HUES6 (cell line): ENCODE measurements around the gene CAMSAP3.

Source experiments
- H3K27ac ChIP-seq: 2 replicates; pipeline ENCODE4 v1.7.0; 2013; ENCODE audit warnings: low read depth, mild to moderate bottlenecking, low read length, inconsistent platforms
- H3K27me3 ChIP-seq: 2 replicates; pipeline ENCODE4 v1.6.1; 2013; ENCODE audit warnings: low read length; ENCODE audit not compliant: control insufficient read depth, insufficient read depth
- H3K36me3 ChIP-seq: 2 replicates; pipeline ENCODE4 v1.6.1; 2013; ENCODE audit warnings: low read length; ENCODE audit not compliant: control insufficient read depth, insufficient read depth
- H3K4me1 ChIP-seq: 2 replicates; pipeline ENCODE4 v1.6.1; 2013; ENCODE audit warnings: low read length; ENCODE audit not compliant: control insufficient read depth, insufficient read depth
- H3K4me3 ChIP-seq: 2 replicates; pipeline ENCODE4 v1.5.1; 2013; ENCODE audit warnings: low read depth, low read length
- H3K9ac ChIP-seq: one replicate; pipeline ENCODE4 v1.6.1; 2013; ENCODE audit warnings: mild to moderate bottlenecking, low read length
- H3K9me3 ChIP-seq: 2 replicates; pipeline ENCODE4 v1.6.1; 2013; ENCODE audit warnings: low read depth, low read length; ENCODE audit not compliant: control insufficient read depth, insufficient read depth

The CAMSAP3 gene

DNA sequence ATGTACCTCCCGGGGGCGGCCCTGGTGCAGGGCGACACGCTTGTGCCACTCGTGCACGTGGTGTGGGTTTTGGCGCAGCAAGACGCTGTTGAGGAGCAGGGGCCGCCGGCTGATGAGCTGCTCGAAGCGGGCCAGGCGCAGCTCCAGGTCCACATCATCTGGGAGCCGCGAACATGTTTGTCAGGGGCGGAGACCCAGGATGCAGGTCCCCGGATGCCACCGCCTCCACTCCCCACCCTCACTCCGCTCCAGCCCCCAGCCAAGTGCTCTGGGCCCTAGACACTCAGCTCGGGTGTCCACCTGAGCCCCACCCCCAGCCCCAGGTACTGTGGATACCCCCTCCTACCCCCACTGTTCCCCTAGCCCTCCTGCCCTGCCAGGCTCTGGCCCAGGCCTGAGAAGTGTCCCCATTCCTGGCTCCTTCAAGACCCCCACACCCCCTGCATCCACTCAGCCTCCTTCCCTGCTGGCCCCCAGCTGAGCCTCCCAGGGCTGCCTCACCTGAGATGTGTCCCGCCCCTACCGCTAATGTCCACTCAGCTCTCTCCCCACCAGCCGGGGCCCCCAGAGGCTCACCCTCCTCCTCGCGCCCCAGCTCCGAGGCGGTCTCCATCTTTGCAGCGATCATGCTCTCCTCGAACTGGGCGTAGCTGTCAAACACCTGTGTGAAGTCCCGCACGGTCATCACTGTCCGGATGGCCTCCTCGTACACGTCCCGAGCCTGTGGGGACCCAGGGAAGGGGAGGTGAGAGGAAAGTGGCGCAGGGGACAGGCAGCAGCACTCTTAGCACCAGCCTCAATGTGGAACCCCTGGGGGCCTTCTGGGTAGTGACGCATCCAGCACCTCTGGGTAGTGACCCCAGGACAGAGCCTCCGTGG, 28.3 kb downstream of the CAMSAP3 start:
- no peak overlapping the region for H3K27ac ChIP-seq
- H3K9ac ChIP-seq = no peak overlapping the region
- H3K9me3 ChIP-seq = no peaks in the 10 kb centered on the region
- no peak overlapping the region for H3K4me3 ChIP-seq
- H3K4me1 ChIP-seq = no peaks in the 10 kb centered on the region
- H3K36me3 ChIP-seq = peaks cover 74% of the 10 kb centered on the region
- no peaks in the 10 kb centered on the region for H3K27me3 ChIP-seq

DNA sequence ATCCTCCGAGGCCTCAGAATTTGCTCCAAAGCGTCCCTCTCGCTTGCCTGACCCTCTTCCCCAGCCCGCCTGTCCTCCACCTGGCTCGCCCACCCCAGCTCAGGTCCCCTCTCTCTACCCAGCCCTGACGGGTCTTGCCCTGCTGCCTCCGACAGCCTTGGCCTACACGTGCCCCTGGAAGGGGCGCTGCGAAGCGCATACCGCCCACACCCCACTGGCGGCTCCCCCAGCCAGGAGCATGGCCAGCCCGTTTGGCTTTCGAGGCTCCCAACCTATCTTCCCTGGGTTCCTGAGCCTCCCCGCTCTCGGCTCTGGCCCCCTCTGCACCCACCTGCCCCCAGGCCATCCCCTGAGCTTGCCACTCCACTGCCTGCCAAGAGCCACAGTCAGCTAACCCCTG, 29.1 kb downstream of the CAMSAP3 start:
- no peak overlapping the region for H3K9ac ChIP-seq
- no peaks in the 10 kb centered on the region for H3K9me3 ChIP-seq
- H3K27ac ChIP-seq = no peak overlapping the region
- H3K36me3 ChIP-seq = peaks cover 67% of the 10 kb centered on the region
- H3K4me1 ChIP-seq = no peaks in the 10 kb centered on the region
- no peak overlapping the region for H3K4me3 ChIP-seq
- no peaks in the 10 kb centered on the region for H3K27me3 ChIP-seq

DNA sequence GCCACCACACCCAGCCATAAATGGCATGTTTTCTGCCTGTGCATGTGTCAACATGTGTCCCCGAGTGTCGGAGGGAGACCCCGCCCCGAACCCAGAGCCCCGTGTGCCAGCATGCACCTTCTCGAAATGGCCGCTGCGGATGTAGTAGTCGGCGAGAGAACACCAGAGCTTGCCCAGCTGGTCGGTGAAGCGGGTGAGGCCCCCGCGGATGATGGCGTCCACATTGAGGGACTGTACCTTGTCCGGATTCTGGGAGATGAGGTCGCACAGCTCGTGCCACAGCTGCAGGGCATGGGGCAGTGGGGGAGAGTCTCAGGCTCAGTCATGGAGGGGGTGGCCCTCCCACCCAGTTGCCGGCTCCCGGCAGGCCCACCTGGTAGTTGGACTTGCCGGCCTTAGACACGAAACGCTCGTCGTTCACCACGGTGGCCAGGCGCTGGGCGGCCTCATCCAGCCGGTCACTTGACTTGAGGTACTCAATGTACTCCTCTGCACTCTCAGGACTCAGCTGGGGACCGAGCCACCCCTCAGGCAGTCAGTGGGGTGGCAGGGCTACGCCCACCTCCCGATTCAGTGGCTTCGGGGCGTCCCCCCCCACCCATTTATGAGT, 30.2 kb downstream of the CAMSAP3 start:
- Histone ChIP-seq H3K4me3 (no peak overlapping the region), H3K36me3 (peaks cover 57% of the 10 kb centered on the region), H3K27me3 (no peaks in the 10 kb centered on the region), H3K4me1 (no peaks in the 10 kb centered on the region), H3K9ac (no peak overlapping the region), H3K9me3 (no peaks in the 10 kb centered on the region), H3K27ac (no peak overlapping the region)

DNA sequence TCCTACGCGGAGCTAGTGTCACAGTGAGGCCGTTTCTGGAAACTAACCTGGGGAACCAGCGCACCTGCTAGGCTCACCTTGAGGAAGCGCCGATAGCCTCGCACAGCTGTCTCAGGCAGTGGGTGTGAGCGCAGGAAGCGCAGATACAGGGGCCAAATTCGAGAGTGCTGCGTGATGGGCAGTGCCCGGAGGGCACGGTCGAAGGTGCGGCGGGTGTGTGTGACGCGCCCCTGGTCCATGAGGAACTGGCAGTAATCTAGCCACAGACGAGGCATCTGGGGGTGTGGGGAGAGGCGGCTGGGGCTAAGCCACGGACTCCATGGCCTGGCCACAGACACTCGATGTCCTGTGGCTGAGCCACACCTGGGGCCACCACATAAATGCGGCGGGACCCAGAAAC, 31.5 kb downstream of the CAMSAP3 start:
- H3K9ac ChIP-seq = no peak overlapping the region
- H3K4me3 ChIP-seq = no peak overlapping the region

DNA sequence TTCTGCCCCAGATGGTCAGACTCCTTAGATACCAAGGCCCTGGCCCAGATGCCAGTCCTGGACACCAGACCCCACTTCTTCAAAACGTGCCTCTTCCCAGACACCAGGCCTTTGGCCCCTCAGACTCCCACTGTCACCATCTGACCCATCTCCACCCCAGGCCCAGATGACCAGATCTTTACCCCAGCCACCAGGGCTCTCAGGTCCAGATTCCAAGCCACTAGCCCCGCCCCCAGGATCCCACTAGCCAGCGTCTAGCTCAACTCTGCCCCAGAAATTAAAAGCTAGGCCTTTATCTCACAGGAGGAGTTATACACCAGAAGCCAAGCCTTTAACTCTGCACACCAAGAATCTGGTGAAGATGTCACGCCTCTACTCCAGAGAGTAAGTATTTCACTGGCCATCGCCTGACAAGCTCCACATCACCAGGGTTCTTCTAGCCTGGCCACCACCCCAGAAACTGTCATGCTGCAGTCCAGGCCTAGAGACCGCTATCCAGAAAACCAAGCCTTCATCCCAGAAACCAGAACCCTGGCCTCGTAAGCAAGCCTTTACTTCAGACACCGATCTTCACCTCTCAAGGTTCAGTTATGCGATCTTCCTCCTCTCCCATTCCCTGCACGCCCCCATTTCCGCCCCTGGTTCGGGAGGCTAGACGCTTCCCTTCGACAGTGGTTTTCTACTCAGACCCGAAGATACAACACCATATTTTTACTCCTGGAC, 33.1 kb downstream of the CAMSAP3 start:
- Histone ChIP-seq H3K4me1 (no peaks in the 10 kb centered on the region), H3K9ac (peak overlapping the region; percentile 89), H3K36me3 (peaks cover 44% of the 10 kb centered on the region), H3K9me3 (no peaks in the 10 kb centered on the region), H3K27ac (no peak overlapping the region), H3K4me3 (peak overlapping the region; percentile 91), H3K27me3 (peaks cover 4% of the 10 kb centered on the region; the same call in 1 of the 2 replicates)

More for the DNA sequence above, 31.5 kb downstream of the CAMSAP3 start:
- peaks cover 50% of the 10 kb centered on the region for H3K36me3 ChIP-seq
- no peak overlapping the region for H3K27ac ChIP-seq
- no peaks in the 10 kb centered on the region for H3K9me3 ChIP-seq
- no peaks in the 10 kb centered on the region for H3K27me3 ChIP-seq
- H3K4me1 ChIP-seq = no peaks in the 10 kb centered on the region

DNA sequence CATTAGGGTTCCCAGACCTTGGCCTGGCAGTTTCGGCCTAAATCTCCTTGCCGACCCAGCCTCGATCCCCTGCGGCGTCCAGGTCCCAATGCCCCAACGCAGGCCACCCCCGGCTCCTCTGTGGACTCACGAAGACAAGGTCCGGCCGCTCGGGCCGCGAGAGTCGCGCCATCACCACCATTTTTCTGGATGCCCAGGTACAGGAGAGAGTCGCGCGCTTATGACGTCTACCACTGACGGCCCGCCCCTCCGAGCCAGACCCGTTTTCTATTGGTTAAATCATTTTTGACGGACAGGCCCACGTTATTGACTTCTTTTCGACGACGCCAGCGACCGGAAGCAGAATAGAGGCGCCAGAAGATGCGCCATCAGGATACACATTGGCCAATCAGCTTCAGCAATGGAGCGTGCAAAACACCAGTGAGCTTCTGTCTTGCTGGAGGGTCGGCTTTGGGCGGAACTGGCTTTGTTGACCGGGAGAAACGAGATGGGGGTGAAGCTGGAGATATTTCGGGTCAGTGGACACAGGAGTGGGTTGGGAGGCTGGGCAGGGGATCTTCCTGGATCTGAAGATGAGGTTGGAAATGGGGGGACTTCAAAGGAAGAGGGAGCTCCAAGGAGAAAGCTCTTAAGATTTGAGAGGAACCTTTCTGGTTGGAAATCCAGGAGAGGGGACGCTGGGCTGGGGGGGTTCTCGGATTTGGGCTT, 33.8 kb downstream of the CAMSAP3 start, which contains the start of the genes PET100 and XAB2:
TSS of gene PET100 (plus strand) at position 447 of the 708 bp plus-strand sequence. CDS start at position 488, 41 bp downstream.
TSS of gene XAB2 (minus strand) at position 199 of the 708 bp plus-strand sequence. CDS start at position 181, 18 bp downstream.
- Histone ChIP-seq H3K9ac (peak within 1 kb of the TSS; percentile 89), H3K27me3 (peaks cover 5% of the 10 kb centered on the region; the same call in 1 of the 2 replicates), H3K4me1 (no peaks in the 10 kb centered on the region), H3K4me3 (peak within 1 kb of the TSS; percentile 91), H3K27ac (peak within 1 kb of the TSS; percentile 53; the same call in 1 of the 2 replicates), H3K36me3 (peaks cover 40% of the 10 kb centered on the region), H3K9me3 (no peaks in the 10 kb centered on the region)

DNA sequence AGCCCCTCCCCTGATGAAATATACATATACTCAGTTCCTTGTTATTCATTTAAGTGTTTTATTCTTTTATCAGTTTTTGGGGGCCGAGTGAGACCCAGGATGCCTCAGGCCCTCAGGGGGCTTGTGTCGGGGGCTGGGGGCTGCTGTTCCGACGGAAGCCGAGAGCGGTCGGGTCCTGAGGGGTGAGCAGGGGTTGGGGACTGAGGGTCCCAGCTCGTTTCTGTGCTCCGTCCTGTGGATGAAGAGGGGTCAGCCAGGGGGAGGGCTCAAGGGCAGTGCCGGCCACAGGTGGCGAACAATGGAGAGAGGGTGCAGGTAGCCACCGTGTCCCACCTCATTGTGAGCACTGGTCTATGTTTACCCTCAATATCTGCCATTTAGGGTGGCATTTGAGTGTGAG, 35.9 kb downstream of the CAMSAP3 start:
- Histone ChIP-seq H3K27ac (no peak overlapping the region), H3K36me3 (peaks cover 20% of the 10 kb centered on the region), H3K27me3 (peaks cover 26% of the 10 kb centered on the region), H3K4me3 (no peak overlapping the region), H3K9me3 (no peaks in the 10 kb centered on the region), H3K9ac (no peak overlapping the region), H3K4me1 (peaks cover 4% of the 10 kb centered on the region)

DNA sequence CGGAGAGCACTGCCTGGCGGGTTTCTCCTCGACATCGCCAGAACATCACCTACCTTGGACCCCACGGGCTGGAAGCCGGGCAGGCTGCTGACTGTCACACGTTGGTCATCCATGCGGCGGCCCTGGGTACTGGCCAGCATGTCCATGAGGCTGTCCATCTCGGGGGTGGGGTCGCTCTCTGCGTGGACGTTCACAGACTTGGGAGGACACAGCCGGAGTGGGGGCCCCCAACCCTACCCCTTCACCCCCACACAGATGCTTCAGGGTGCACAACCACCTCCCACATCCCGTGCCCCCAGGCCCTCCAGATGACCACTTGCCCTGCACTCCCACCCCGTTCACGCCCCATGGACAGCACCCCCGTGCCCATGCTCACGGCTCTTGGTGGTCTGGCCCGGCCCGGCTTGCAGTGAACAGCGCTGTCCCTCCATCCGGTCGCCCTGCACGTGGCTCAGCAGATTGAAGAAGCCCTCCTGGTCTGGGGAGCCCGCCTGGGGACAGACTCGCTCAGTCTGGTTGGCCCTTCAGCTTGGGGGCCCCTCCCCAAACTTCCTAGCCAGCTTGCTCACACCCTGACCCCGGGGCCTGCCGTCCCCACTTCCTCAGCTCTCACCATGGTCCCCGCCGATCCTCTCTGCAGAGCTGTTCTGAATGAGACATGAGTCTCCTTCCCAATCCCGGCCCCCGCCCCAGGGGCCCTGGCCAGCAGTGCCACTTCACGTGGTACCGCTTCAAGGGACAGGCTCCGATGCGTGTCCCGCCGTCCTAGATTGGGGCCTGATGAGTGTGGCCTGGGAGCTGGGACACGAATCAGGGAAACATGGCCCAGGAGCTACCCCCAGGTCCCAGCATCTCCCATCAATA, 36.9 kb downstream of the CAMSAP3 start:
- no peaks in the 10 kb centered on the region for H3K9me3 ChIP-seq
- no peak overlapping the region for H3K9ac ChIP-seq
- no peak overlapping the region for H3K27ac ChIP-seq
- peaks cover 5% of the 10 kb centered on the region for H3K4me1 ChIP-seq
- no peak overlapping the region for H3K4me3 ChIP-seq
- H3K36me3 ChIP-seq = peaks cover 13% of the 10 kb centered on the region; the same call in 1 of the 2 replicates
- H3K27me3 ChIP-seq = peaks cover 27% of the 10 kb centered on the region

DNA sequence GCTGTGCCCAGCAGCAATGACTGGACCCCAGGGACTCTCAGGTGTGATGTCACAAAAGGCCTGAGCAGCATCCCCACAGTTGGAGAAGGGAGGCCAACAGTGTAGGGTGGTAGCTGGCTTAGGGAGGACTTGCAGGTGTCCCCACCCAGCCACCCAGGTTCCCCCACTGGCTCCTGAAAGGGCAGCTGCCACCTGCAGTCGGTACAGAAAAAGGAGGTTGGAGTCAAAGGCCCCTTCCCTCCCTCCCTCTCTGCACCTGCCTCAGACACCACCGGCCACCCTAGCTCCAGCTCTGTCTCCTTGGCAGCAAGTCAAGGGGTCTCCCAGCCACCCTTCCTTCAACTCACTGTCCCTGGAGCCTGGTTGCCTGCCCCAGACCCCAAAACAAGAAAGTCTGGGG, 38.0 kb downstream of the CAMSAP3 start, which contains the start of gene PCP2:
TSS of gene PCP2 (minus strand) at position 22 of the 400 bp plus-strand sequence. CDS start 262 bp downstream, outside the sequence.
- Histone ChIP-seq H3K9me3 (no peaks in the 10 kb centered on the region), H3K9ac (no peak within 1 kb of the TSS), H3K4me1 (peaks cover 5% of the 10 kb centered on the region), H3K27ac (no peak within 1 kb of the TSS), H3K4me3 (no peak within 1 kb of the TSS), H3K27me3 (peaks cover 27% of the 10 kb centered on the region), H3K36me3 (peaks cover 10% of the 10 kb centered on the region; the same call in 1 of the 2 replicates)
